Activated CD4-positive, alpha-beta T cell treated with anti-CD3 and anti-CD28 coated beads for 36 hours (primary cell): ENCODE measurements around the gene FGD6. TPM values are rescaled to one million over a fixed set of nuclear protein-coding genes. Genes with fewer than 3 reads are reported as not detected.
A peak's percentile ranks its signal among the peaks of the same experiment; 100 is the strongest.

Experiments used
- ATAC-seq: fragments of 200-7000 bp; cut with Tn5 transposase; one replicate; pipeline ENCODE4 v1.10.0; 2021; ENCODE audit warnings: mild to moderate bottlenecking, moderate library complexity
- CTCF ChIA-PET: fragments of 350-600 bp; sonication (Branson Sonifier 250); formaldehyde crosslinking; loops from one replicate; lab custom pipeline; 2021; ENCODE audit warnings: antibody characterized with exemption; lab: Charles Lee
- POLR2A ChIA-PET: fragments of 350-600 bp; sonication (Branson Sonifier 250); formaldehyde crosslinking; loops from one replicate; lab custom pipeline; 2021; ENCODE audit warnings: antibody characterized with exemption, inconsistent platforms; lab: Charles Lee
- DNase-seq: peaks from one replicate; pipeline ENCODE4 v3.0.0-alpha.2; 2020
- H3K27ac Mint-ChIP-seq: one replicate; pipeline ENCODE4 v1.8.0; 2021; ENCODE audit warnings: mixed read lengths
- H3K27me3 Mint-ChIP-seq: one replicate; pipeline ENCODE4 v1.8.0; 2021; ENCODE audit warnings: mixed read lengths
- H3K36me3 Mint-ChIP-seq: one replicate; pipeline ENCODE4 v1.8.0; 2021; ENCODE audit warnings: low read depth, mixed read lengths
- H3K4me1 Mint-ChIP-seq: one replicate; pipeline ENCODE4 v1.8.0; 2021; ENCODE audit warnings: mixed read lengths
- H3K4me3 Mint-ChIP-seq: one replicate; pipeline ENCODE4 v1.8.0; 2021; ENCODE audit warnings: mild to moderate bottlenecking, moderate library complexity, mixed read lengths
- H3K9me3 Mint-ChIP-seq: one replicate; pipeline ENCODE4 v1.8.0; 2021; ENCODE audit warnings: low read depth, mixed read lengths
- intact Hi-C, 2 experiments: fragments of 100-400 bp; cut with DNase I in 1 of 2; cut with micrococcal nuclease in 1 of 2; formaldehyde crosslinking; loops; one replicate each; pipeline versions ENCODE4 v1.14.2 to v1.15.1; 2022 to 2024; cut with DNase I, micrococcal nuclease
- total RNA-seq, 2 experiments: library from RNA; stranded (reverse); gene quantifications; one replicate each; pipeline ENCODE4 v1.2.3, GENCODE V29; 2021

Gene FGD6
- total RNA-seq, 2 experiments from 2014 or later, result 1.1 to 1.3 TPM

DNA sequence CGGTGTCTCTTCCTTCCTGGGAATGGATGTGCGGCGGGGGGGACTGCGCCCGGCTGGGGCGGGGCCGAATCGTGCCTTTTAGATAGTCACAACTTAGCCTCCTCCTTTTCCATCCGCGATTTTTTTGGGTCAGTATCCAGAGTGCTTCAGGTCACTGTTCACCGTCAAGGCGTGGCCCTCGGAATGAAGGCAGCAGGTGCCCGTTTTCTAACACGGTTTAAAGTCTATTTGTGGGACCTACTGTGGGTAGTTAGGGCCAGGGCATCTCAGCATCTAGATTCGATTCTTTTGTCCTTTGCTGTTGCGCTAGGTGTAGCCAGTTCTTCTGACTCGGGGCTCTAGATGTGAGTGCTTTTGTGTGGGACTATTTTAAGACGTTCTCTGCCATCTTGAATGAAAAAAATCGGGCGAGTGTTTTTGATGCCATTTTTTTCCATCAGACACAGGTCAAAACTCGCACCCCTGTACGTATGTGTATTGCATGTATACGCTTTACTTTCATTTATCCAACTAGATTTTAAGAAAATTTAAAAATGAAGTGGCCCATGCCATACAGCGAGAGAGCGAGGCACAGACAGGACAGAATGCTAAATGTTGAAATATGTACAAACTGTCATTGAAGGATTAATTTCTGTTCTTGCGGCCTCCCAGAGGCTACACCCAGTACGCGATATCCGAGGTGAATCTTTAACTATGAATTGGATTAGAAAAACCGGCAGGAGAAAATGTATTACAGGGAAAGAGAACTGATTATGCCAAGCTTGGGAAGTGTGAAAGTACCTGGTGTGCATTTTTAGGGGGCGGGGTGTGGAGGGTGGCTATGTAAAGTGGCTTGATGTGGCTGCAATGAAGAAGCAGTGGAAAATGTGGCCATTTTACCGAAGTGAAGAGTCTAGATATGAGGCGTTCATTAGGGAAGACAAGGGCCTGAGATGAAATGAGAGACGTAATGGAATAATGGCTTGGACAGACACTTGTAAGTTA, 1.2 kb upstream of the FGD6 start:
- peaks cover 36% of the 10 kb centered on the region for H3K4me1 Mint-ChIP-seq
- no peaks in the 10 kb centered on the region for H3K9me3 Mint-ChIP-seq
- H3K27me3 Mint-ChIP-seq, result peaks cover 3% of the 10 kb centered on the region
- ATAC-seq (peak; percentile 9), DNase-seq (peak; percentile 71)
- H3K4me3 Mint-ChIP-seq, result peak overlapping the region; percentile 86
- POLR2A ChIA-PET, result interaction anchor here (0.5 to 1.4 kb wide), 4 partner anchors 31 to 258 kb away, joined by 3 to 8 read pairs (median 7); partner anchors contain the start of genes METAP2 and NR2C1
- peaks cover 13% of the 10 kb centered on the region for H3K36me3 Mint-ChIP-seq
- CTCF ChIA-PET, result interaction anchor here (0.6 to 1.7 kb wide), 5 partner anchors 15 to 215 kb away, joined by 3 read pairs; no protein-coding TSS in a partner anchor
- H3K27ac Mint-ChIP-seq, result peak overlapping the region; percentile 93
- intact Hi-C loops, result loop anchor here (5.0 kb wide), 4 partner anchors 116 to 1841 kb away; partner anchors contain the start of genes CRADD (in 1 of the 2) and NUDT4 (in 1 of the 2)

DNA sequence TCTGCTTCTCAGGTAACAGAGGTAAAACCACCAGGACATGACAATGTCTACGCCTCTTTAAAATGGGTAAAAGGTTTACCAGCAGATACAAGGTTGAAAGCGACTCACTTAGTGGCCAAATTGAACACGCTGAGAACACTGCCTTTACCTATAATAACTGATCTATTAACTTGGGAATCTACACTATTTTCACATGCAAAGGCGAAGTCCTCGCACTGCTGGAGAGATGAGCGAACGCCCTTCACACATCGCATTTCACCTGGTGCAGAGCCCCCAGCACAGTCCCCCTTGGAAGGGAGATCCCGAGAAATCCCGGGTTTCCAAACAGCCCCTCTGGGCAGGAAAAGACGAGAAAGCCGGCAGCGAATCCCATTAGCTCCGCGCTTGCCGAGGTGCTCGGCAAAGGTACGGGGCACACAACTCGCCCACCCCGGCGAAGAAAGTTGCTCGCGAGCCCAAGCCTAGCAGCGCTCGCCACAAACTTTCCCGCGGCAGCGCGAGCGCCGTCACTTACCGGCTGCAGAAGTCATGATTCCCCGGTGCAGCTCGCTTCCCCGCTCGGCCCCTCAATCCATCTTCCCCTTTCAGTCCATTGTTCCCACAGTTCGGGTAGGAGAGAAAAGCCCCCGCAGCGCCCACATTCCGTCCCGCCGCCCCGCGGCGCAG, 423 bp downstream of the FGD6 start:
- Mint-ChIP-seq H3K9me3 (no peaks in the 10 kb centered on the region), H3K27me3 (peaks cover 3% of the 10 kb centered on the region), H3K27ac (peak overlapping the region; percentile 79), H3K36me3 (peaks cover 13% of the 10 kb centered on the region), H3K4me1 (peaks cover 28% of the 10 kb centered on the region), H3K4me3 (peak overlapping the region; percentile 86)
- intact Hi-C loops, result loop anchor here (1.0 to 5.0 kb wide), 16 partner anchors 100 to 1840 kb away; partner anchors contain the start of genes METAP2 (in 2 of the 2), NDUFA12 (in 2 of the 2), NR2C1 (in 2 of the 2) and SNRPF (in 2 of the 2)
- ChIA-PET CTCF (interaction anchor here (0.7 to 1.8 kb wide), 6 partner anchors 12 to 323 kb away, joined by 3 to 5 read pairs (median 3); no protein-coding TSS in a partner anchor), POLR2A (interaction anchor here (0.6 to 1.5 kb wide), 6 partner anchors 16 to 257 kb away, joined by 3 to 8 read pairs (median 6); partner anchors contain the start of genes METAP2 and NR2C1)
- ATAC-seq (peak; percentile 7), DNase-seq (no peak)

DNA sequence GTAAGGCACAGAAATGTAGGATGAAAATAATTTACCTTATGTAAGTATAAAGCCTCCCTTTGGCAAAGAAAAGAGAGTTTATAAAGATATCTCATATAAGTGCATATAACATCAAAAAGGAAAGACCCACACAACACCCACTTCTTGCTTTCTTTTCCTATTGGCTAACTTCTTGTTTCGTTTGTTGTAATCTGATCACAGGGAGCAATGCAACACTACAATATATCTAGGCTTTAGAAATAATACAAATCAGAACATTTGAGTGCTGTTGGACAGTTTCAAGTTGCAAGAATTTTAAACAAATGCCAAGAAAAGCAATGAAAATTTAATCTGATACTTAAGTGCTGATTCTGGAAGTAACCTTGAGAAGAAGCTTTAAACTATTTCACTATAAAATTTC, 1.3 kb downstream of the FGD6 start:
- Mint-ChIP-seq H3K27ac (no peak overlapping the region), H3K4me3 (peak overlapping the region; percentile 86), H3K4me1 (peaks cover 23% of the 10 kb centered on the region), H3K9me3 (no peaks in the 10 kb centered on the region), H3K27me3 (peaks cover 3% of the 10 kb centered on the region), H3K36me3 (peaks cover 10% of the 10 kb centered on the region)
- POLR2A ChIA-PET, result no interaction called here
- no peak for ATAC-seq
- intact Hi-C loops, result loop anchor here (2.0 to 5.0 kb wide), 10 partner anchors 99 to 1839 kb away; partner anchors contain the start of genes AMDHD1 (in 1 of the 2), CCDC38 (in 1 of the 2), CRADD (in 1 of the 2) and LTA4H (in 1 of the 2)
- CTCF ChIA-PET, result interaction anchor here (1.0 to 1.2 kb wide), 2 partner anchors 13 to 99 kb away, joined by 3 read pairs; no protein-coding TSS in a partner anchor
- DNase-seq, result no peak

DNA sequence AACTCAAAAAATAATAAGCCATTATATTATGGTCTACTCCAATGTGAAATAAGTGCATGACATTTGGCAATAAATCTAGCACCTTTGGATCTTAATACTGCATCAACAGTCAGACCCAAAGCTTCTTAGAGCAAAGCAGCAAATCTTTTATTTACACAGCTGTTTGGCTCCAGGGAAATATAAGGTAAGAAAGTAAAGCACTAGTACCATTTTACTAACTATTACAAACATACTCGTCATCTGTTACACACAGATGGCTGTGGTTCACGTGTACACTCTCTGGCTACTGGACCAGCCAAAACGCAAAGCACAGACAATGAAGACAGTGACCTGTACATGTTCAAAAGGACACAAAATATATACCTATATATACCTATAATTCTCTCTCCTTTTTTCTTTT, 2.8 kb downstream of the FGD6 start:
- peaks cover 13% of the 10 kb centered on the region for H3K4me1 Mint-ChIP-seq
- ATAC-seq (no peak), DNase-seq (no peak)
- no peaks in the 10 kb centered on the region for H3K9me3 Mint-ChIP-seq
- POLR2A ChIA-PET, result interaction anchor here (0.7 kb wide), 1 partner anchor 8 kb away, joined by 7 read pairs; no protein-coding TSS in a partner anchor
- CTCF ChIA-PET, result interaction anchor here (0.9 to 1.2 kb wide), 2 partner anchors 30 to 97 kb away, joined by 3 to 4 read pairs; no protein-coding TSS in a partner anchor
- intact Hi-C loops, result no loop called here
- peaks cover 3% of the 10 kb centered on the region for H3K36me3 Mint-ChIP-seq
- H3K27me3 Mint-ChIP-seq, result peaks cover 3% of the 10 kb centered on the region
- no peak overlapping the region for H3K27ac Mint-ChIP-seq
- no peak overlapping the region for H3K4me3 Mint-ChIP-seq

DNA sequence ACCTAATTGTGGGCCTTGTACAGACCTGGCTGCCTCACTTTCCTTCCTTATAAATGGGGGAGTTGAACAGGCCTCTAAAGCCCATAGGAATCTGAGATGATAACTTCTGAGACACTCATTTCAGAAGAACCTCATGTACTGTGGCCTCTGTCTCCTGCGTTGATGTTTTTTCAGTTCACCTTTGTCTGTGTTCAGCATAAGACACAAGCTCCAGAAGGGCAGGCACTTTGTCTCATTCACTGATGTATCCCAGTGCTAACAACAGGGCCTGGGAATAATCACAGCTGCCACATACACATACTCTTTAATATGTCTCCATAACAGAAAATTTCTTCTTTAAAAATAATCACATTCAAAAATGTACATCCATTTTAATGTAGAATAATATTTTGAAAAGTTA, 3.3 kb downstream of the FGD6 start:
- Mint-ChIP-seq H3K36me3 (peaks cover 3% of the 10 kb centered on the region), H3K4me1 (peaks cover 9% of the 10 kb centered on the region), H3K27me3 (peaks cover 3% of the 10 kb centered on the region), H3K27ac (no peak overlapping the region), H3K9me3 (no peaks in the 10 kb centered on the region), H3K4me3 (no peak overlapping the region)
- intact Hi-C loops, result no loop called here
- no peak for DNase-seq
- ChIA-PET CTCF (interaction anchor here (1.2 kb wide), 1 partner anchor 31 kb away, joined by 3 read pairs; no protein-coding TSS in a partner anchor), POLR2A (interaction anchor here (0.7 kb wide), 1 partner anchor 8 kb away, joined by 7 read pairs; no protein-coding TSS in a partner anchor)
- ATAC-seq, result no peak

DNA sequence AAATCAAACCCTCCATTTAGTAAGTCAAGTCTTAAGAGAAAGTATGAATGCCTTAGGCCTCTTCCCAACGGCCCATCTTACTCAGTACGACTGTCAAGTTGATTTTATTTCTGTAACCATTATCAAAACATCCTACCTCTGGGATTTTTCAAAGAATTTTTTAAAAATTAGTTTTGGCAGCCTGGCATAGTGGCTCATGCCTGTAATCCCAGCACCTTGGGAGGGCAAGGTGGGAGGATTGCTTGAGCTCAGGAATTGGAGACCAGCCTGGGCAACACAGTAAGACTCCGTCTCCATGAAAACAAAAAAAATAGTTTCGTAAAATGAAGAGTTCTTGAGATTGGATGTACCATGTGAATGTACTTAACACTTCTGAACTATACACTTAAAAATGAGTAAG, 4.1 kb downstream of the FGD6 start:
- H3K9me3 Mint-ChIP-seq, result no peaks in the 10 kb centered on the region
- ChIA-PET POLR2A (no interaction called here), CTCF (no interaction called here)
- peaks cover 2% of the 10 kb centered on the region for H3K36me3 Mint-ChIP-seq
- no peak for ATAC-seq
- peaks cover 7% of the 10 kb centered on the region for H3K4me1 Mint-ChIP-seq
- intact Hi-C loops, result no loop called here
- peaks cover 3% of the 10 kb centered on the region for H3K27me3 Mint-ChIP-seq
- no peak for DNase-seq
- no peak overlapping the region for H3K27ac Mint-ChIP-seq
- no peak overlapping the region for H3K4me3 Mint-ChIP-seq

DNA sequence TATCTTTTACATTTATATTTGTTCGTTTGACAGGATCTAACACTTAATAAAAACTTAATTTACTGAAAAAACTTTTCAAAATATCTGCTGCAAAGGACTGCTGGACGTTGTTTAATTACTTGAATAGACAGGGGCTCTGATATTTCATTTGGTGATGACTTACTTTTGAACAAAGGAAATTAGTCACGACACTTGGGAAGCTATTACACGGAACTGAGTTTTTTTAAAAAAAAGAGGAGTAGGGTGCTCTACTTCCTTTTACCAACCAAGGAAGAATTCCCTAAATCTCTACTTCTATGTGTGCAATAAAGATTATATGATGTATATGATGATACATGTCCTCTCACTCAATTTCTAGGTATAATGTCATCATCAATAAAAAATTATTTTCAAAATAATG, 4.7 kb downstream of the FGD6 start:
- POLR2A ChIA-PET, result no interaction called here

DNA sequence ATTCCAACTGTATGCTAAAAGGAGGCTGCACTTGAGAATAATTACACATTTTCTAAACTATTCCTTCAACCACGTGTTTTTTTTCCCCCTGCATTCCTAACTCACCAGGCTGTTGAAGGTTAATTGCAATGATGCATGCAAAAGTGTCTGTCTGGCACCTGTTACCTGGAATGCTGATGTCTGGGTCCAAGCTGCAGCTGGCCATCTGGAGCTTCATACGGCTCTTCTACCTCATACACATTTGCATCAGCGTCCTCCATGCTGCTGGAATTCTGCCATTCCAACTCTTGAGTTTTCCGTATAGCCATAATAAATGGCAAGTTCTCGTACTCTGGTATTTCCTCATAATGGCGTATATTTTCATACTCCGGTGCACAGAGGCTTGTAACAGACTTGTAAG, 8.6 kb downstream of the FGD6 start:
- intact Hi-C loops, result no loop called here
- H3K36me3 Mint-ChIP-seq, result no peaks in the 10 kb centered on the region
- H3K27me3 Mint-ChIP-seq, result no peaks in the 10 kb centered on the region
- ATAC-seq (no peak), DNase-seq (no peak)
- peaks cover 11% of the 10 kb centered on the region for H3K4me1 Mint-ChIP-seq
- CTCF ChIA-PET, result interaction anchor here (0.7 kb wide), 1 partner anchor 52 kb away, joined by 3 read pairs; no protein-coding TSS in a partner anchor
- H3K27ac Mint-ChIP-seq, result no peak overlapping the region
- H3K9me3 Mint-ChIP-seq, result no peaks in the 10 kb centered on the region
- H3K4me3 Mint-ChIP-seq, result no peak overlapping the region
- POLR2A ChIA-PET, result no interaction called here

More for the DNA sequence above, 4.7 kb downstream of the FGD6 start:
- Mint-ChIP-seq H3K4me3 (no peak overlapping the region), H3K27ac (no peak overlapping the region), H3K9me3 (no peaks in the 10 kb centered on the region), H3K36me3 (peaks cover under 1% of the 10 kb centered on the region), H3K4me1 (peaks cover 7% of the 10 kb centered on the region), H3K27me3 (peaks cover 3% of the 10 kb centered on the region)
- DNase-seq (no peak), ATAC-seq (no peak)
- CTCF ChIA-PET, result interaction anchor here (0.6 kb wide), 1 partner anchor 28 kb away, joined by 4 read pairs; no protein-coding TSS in a partner anchor
- intact Hi-C loops, result no loop called here

DNA sequence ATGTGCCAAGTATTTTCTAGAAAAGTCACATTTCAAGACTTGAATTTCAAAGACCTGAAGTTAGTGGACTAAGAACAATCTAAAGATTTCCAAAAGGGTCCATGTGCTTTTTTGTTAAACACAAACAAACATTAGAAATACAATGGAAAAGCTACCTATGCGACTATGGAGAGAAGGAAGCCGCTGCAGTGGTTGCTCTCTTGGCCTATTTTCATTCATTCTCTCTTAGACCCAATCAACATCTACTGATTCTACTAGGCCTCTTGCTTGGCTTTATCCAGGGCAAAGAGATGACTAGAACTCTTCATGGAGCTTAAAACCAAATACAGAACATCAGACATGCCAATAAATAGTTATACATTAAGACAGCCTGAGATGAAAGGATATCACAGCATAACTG, 9.9 kb downstream of the FGD6 start:
- peaks cover 2% of the 10 kb centered on the region for H3K27me3 Mint-ChIP-seq
- no peaks in the 10 kb centered on the region for H3K9me3 Mint-ChIP-seq
- ATAC-seq (no peak), DNase-seq (no peak)
- CTCF ChIA-PET, result no interaction called here
- H3K4me3 Mint-ChIP-seq, result no peak overlapping the region
- no peaks in the 10 kb centered on the region for H3K36me3 Mint-ChIP-seq
- no peak overlapping the region for H3K27ac Mint-ChIP-seq
- POLR2A ChIA-PET, result no interaction called here
- peaks cover 19% of the 10 kb centered on the region for H3K4me1 Mint-ChIP-seq
- intact Hi-C loops, result no loop called here

DNA sequence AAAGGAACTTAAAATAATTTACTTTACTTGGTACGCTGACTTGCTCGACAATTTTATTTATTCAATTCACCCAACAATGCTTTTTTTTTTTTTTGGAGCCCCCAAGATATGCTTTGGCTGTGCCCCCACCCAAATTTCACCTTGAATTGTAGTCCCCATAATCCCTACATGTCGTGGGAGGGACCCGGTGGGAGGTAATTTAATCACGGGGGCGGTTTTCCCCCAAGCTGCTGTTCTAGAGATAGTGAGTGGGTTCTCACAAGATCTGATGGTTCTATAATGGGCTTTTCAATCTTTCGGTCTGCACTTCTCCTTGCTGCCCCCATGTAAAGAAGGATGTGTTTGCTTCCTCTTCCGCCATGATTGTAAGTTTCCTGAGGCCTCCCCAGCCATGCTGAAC, 10.4 kb downstream of the FGD6 start:
- Mint-ChIP-seq H3K27ac (no peak overlapping the region), H3K4me3 (no peak overlapping the region), H3K36me3 (no peaks in the 10 kb centered on the region), H3K4me1 (peaks cover 19% of the 10 kb centered on the region), H3K27me3 (peaks cover 2% of the 10 kb centered on the region), H3K9me3 (no peaks in the 10 kb centered on the region)
- POLR2A ChIA-PET, result no interaction called here
- intact Hi-C loops, result no loop called here
- CTCF ChIA-PET, result interaction anchor here (0.6 kb wide), 1 partner anchor 168 kb away, joined by 3 read pairs; no protein-coding TSS in a partner anchor
- ATAC-seq, result no peak
- DNase-seq, result no peak
